H9 (cell line): Measurements from ENCODE around the gene CALM1. TPM values are rescaled to one million over a fixed set of nuclear protein-coding genes. Genes with fewer than 3 reads are reported as not detected.

Source experiments
- DNase-seq: peaks from one replicate; pipeline ENCODE4 v3.0.0-alpha.2; 2017
- H2AFZ ChIP-seq: one replicate; pipeline ENCODE4 v1.6.1; 2013; ENCODE audit warnings: mild to moderate bottlenecking, low read length, control low read depth, moderate library complexity
- H2AK5ac ChIP-seq: 2 replicates; pipeline ENCODE4 v1.6.1; 2013; ENCODE audit warnings: low read length, control low read depth, mixed read lengths; ENCODE audit not compliant: insufficient read length
- H2BK120ac ChIP-seq: one replicate; pipeline ENCODE4 v1.6.1; 2013; ENCODE audit warnings: low read depth, mild to moderate bottlenecking, low read length, control low read depth, inconsistent platforms; ENCODE audit not compliant: poor library complexity, severe bottlenecking
- H2BK12ac ChIP-seq: 2 replicates; pipeline ENCODE4 v1.6.1; 2013; ENCODE audit warnings: low read length, control low read depth, mixed read lengths, low read depth; ENCODE audit not compliant: insufficient read length
- H2BK15ac ChIP-seq: 2 replicates; pipeline ENCODE4 v1.6.1; 2013; ENCODE audit warnings: low read depth, low read length, control low read depth
- H2BK20ac ChIP-seq: one replicate; pipeline ENCODE4 v1.6.1; 2013; ENCODE audit warnings: low read depth, mild to moderate bottlenecking, low read length, control low read depth, inconsistent platforms; ENCODE audit not compliant: poor library complexity, severe bottlenecking
- H2BK5ac ChIP-seq: 2 replicates; pipeline ENCODE4 v1.6.1; 2013; ENCODE audit warnings: low read length, control low read depth, mixed read lengths; ENCODE audit not compliant: insufficient read length
- H3K14ac ChIP-seq: 2 replicates; pipeline ENCODE4 v1.6.1; 2013; ENCODE audit warnings: low read length, control low read depth; ENCODE audit not compliant: insufficient read depth
- H3K18ac ChIP-seq: 2 replicates; pipeline ENCODE4 v1.6.1; 2013; ENCODE audit warnings: low read depth, mild to moderate bottlenecking, mixed read lengths, low read length, control low read depth; ENCODE audit not compliant: insufficient read length
- H3K23ac ChIP-seq: 2 replicates; pipeline ENCODE4 v1.6.1; 2013; ENCODE audit warnings: low read length, control low read depth, mixed read lengths, low read depth; ENCODE audit not compliant: insufficient read length
- H3K23me2 ChIP-seq: 2 replicates; pipeline ENCODE4 v1.6.1; 2013; ENCODE audit warnings: low read depth, mild to moderate bottlenecking, mixed read lengths, low read length, control low read depth; ENCODE audit not compliant: insufficient read length, poor library complexity, severe bottlenecking
- H3K27ac ChIP-seq: 2 replicates; pipeline ENCODE4 v1.5.1; 2013; ENCODE audit warnings: low read length, control low read depth, mixed read lengths, low read depth; ENCODE audit not compliant: insufficient read length
- H3K27me3 ChIP-seq: 2 replicates; pipeline ENCODE4 v1.6.1; 2013; ENCODE audit warnings: low read length, control low read depth, inconsistent platforms; ENCODE audit not compliant: insufficient read depth
- H3K4ac ChIP-seq: 2 replicates; pipeline ENCODE4 v1.6.1; 2013; ENCODE audit warnings: low read depth, mild to moderate bottlenecking, control low read depth, inconsistent platforms, low read length, moderate library complexity
- H3K4me1 ChIP-seq: 2 replicates; pipeline ENCODE4 v1.6.1; 2013; ENCODE audit warnings: low read length, control low read depth, inconsistent platforms; ENCODE audit not compliant: insufficient read depth
- H3K4me2 ChIP-seq: 2 replicates; pipeline ENCODE4 v1.6.1; 2013; ENCODE audit warnings: low read length, control low read depth, mixed read lengths; ENCODE audit not compliant: insufficient read length, insufficient read depth
- H3K56ac ChIP-seq: 2 replicates; pipeline ENCODE4 v1.6.1; 2013; ENCODE audit warnings: low read depth, mild to moderate bottlenecking, mixed read lengths, low read length, control low read depth; ENCODE audit not compliant: insufficient read length
- H3K79me1 ChIP-seq: 2 replicates; pipeline ENCODE4 v1.6.1; 2013; ENCODE audit warnings: low read depth, mild to moderate bottlenecking, moderate library complexity, low read length, control low read depth, inconsistent platforms; ENCODE audit not compliant: insufficient read depth, poor library complexity, severe bottlenecking
- H3K79me2 ChIP-seq: 2 replicates; pipeline ENCODE4 v1.6.1; 2013; ENCODE audit warnings: low read length, control low read depth, inconsistent platforms; ENCODE audit not compliant: insufficient read depth
- H3K9ac ChIP-seq: 2 replicates; pipeline ENCODE4 v1.6.1; 2013; ENCODE audit warnings: low read length, control low read depth, mixed read lengths; ENCODE audit not compliant: insufficient read length; ENCODE audit errors: extremely low read depth
- H3K9me3 ChIP-seq: one replicate; pipeline ENCODE4 v1.6.1; 2013; ENCODE audit warnings: low read depth, low read length, inconsistent platforms; ENCODE audit not compliant: control insufficient read depth
- H3T11ph ChIP-seq: one replicate; pipeline ENCODE4 v1.6.1; 2013; ENCODE audit warnings: mild to moderate bottlenecking, low read length, control low read depth, inconsistent platforms
- H4K20me1 ChIP-seq: one replicate; pipeline ENCODE4 v1.6.1; 2013; ENCODE audit not compliant: control insufficient read depth, insufficient read length, insufficient read depth
- H4K5ac ChIP-seq: 2 replicates; pipeline ENCODE4 v1.6.1; 2013; ENCODE audit warnings: low read depth, mild to moderate bottlenecking, mixed read lengths, low read length, control low read depth; ENCODE audit not compliant: insufficient read length
- H4K8ac ChIP-seq: replicated peaks from 2 replicates; pipeline ENCODE4 v1.6.1; 2013; ENCODE audit warnings: low read length, control low read depth, mixed read lengths, low read depth; ENCODE audit not compliant: insufficient read length
- H4K91ac ChIP-seq: 2 replicates; pipeline ENCODE4 v1.6.1; 2013; ENCODE audit warnings: low read depth, mild to moderate bottlenecking, moderate library complexity, mixed read lengths, low read length, control low read depth; ENCODE audit not compliant: insufficient read length
- H3K27ac Mint-ChIP-seq, 3 experiments: 2 replicates in 2 of 3; 3 replicates in 1 of 3; pipeline ENCODE4 v1.8.0; 2020 to 2021; ENCODE audit warnings: mixed read lengths in 3 of 3, mild to moderate bottlenecking in 1 of 3, moderate library complexity in 1 of 3
- H3K27me3 Mint-ChIP-seq: 2 replicates; pipeline ENCODE4 v1.8.0; 2021; ENCODE audit warnings: low read depth, mild to moderate bottlenecking, moderate library complexity, mixed read lengths
- H3K36me3 Mint-ChIP-seq, 3 experiments: 2 replicates in 2 of 3; 3 replicates in 1 of 3; pipeline ENCODE4 v1.8.0; 2020 to 2021; ENCODE audit warnings: low read depth in 3 of 3, mixed read lengths in 3 of 3; ENCODE audit not compliant: insufficient read depth in 1 of 3
- H3K4me1 Mint-ChIP-seq, 2 experiments: 2 replicates each; pipeline ENCODE4 v1.8.0; 2020; ENCODE audit warnings: mixed read lengths in 2 of 2
- H3K4me3 Mint-ChIP-seq, 2 experiments: 2 replicates in 1 of 2; 3 replicates in 1 of 2; pipeline ENCODE4 v1.8.0; 2020 to 2021; ENCODE audit warnings: mild to moderate bottlenecking in 2 of 2, mixed read lengths in 2 of 2, moderate library complexity in 1 of 2
- H3K9me3 Mint-ChIP-seq, 2 experiments: 2 replicates in 1 of 2; 3 replicates in 1 of 2; pipeline ENCODE4 v1.8.0; 2020; ENCODE audit warnings: mild to moderate bottlenecking in 2 of 2, mixed read lengths in 2 of 2, moderate library complexity in 1 of 2
- WGBS: extraction: QIAGEN DNeasy Blood & Tissue Kit; methylation state at CpG from one replicate; pipeline ENCODE4 v1.1.7; 2013; ENCODE audit warnings: missing lambda C conversion rate, low lambda C conversion rate, mixed read lengths; ENCODE audit not compliant: insufficient read length; ENCODE audit errors: extremely low coverage; 5-methylcytosine and 5-hydroxymethylcytosine counted together
- total RNA-seq: library from RNA; stranded (reverse); gene quantifications from 2 replicates; pipeline ENCODE4 v1.2.1, GENCODE V29; 2021
- TF ChIP-seq, protein P1 (sequence below): fragments of 200-600 bp; sonication (generic); conservative IDR thresholded peaks from 3 replicates; pipeline ENCODE4 v1.8.0; 2021; ENCODE audit warnings: antibody characterized with exemption, mild to moderate bottlenecking

Gene CALM1
- total RNA-seq, 1 experiment from 2014 or later = 354 TPM

DNA sequence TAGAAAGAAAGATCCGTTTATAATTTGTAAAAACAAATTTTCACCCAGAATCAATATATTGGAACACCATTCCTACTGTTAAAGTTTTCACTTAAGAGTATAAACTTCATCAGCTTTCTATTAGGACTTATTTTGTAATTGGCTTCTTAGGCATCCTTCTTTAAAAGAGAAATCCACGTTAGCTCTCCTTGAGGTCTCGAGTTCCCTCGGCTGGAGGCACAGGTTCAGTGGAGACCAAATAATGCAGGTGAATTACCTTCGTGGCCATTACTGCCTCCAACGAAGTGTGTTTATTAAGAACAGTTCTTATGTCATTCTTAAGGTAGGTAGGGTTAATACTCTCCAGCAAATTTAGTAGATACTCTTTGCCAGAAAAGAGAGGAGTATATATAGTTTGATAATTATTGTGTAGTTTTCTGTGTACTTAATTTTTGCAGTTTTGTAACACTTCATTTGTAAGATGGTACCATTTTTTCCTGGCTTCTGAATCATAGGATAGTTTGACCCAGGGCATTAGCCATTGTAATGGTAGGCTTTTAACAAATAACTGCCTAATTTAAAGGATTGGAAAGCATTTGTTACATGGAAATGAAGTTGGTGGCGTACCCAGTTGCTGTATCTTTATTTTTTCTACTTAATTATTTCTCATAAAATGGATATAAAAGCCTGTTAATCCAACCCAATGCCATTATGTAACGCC, 2.2 kb downstream of the CALM1 start:
- H2BK5ac ChIP-seq = no peak overlapping the region
- no peak overlapping the region; a peak in 1 of 7 replicates for H3K27ac Mint-ChIP-seq
- no peak overlapping the region for H4K91ac ChIP-seq
- H2BK20ac ChIP-seq = no peak overlapping the region
- no peak overlapping the region for H2BK15ac ChIP-seq
- H3K4me3 Mint-ChIP-seq = peak overlapping the region; percentile 93 to 97
- no peak for DNase-seq
- H3K79me2 ChIP-seq = peaks cover 3% of the 10 kb centered on the region; the same call in 1 of the 2 replicates
- H3K4me1 Mint-ChIP-seq = peaks cover 13 to 25% of the 10 kb centered on the region in 2 experiments
- H3K9me3 Mint-ChIP-seq = peaks cover 0 to 3% of the 10 kb centered on the region in 2 experiments; a peak in 1 of 5 replicates
- no peaks in the 10 kb centered on the region for H3K79me1 ChIP-seq
- H3K14ac ChIP-seq = no peak overlapping the region
- H4K5ac ChIP-seq = no peak overlapping the region
- no peak overlapping the region for H3K23ac ChIP-seq
- H3K9ac ChIP-seq = no peak overlapping the region
- no CpG with 5 or more reads among the region's 8 CpGs for WGBS
- no peak overlapping the region for H2BK120ac ChIP-seq
- H3K4me2 ChIP-seq = peak overlapping the region; percentile 85
- no peak overlapping the region for H3K56ac ChIP-seq
- no peaks in the 10 kb centered on the region for H4K20me1 ChIP-seq
- H3K4me1 ChIP-seq = no peaks in the 10 kb centered on the region
- H3T11ph ChIP-seq = no peak overlapping the region
- H3K9me3 ChIP-seq = no peaks in the 10 kb centered on the region
- H2BK12ac ChIP-seq = no peak overlapping the region
- H3K4ac ChIP-seq = no peak overlapping the region
- peaks cover 7% of the 10 kb centered on the region for H3K27me3 Mint-ChIP-seq
- H2AK5ac ChIP-seq = no peak overlapping the region
- H3K23me2 ChIP-seq = peaks cover 7% of the 10 kb centered on the region
- H2AFZ ChIP-seq = no peak overlapping the region
- TF ChIP-seq, protein P1, sequence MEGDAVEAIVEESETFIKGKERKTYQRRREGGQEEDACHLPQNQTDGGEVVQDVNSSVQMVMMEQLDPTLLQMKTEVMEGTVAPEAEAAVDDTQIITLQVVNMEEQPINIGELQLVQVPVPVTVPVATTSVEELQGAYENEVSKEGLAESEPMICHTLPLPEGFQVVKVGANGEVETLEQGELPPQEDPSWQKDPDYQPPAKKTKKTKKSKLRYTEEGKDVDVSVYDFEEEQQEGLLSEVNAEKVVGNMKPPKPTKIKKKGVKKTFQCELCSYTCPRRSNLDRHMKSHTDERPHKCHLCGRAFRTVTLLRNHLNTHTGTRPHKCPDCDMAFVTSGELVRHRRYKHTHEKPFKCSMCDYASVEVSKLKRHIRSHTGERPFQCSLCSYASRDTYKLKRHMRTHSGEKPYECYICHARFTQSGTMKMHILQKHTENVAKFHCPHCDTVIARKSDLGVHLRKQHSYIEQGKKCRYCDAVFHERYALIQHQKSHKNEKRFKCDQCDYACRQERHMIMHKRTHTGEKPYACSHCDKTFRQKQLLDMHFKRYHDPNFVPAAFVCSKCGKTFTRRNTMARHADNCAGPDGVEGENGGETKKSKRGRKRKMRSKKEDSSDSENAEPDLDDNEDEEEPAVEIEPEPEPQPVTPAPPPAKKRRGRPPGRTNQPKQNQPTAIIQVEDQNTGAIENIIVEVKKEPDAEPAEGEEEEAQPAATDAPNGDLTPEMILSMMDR = no peak
- H4K8ac ChIP-seq = no peak overlapping the region
- H3K36me3 Mint-ChIP-seq = peaks cover 38 to 46% (median 42%) of the 10 kb centered on the region in 3 experiments; a peak in 6 of 7 replicates
- no peak overlapping the region for H3K18ac ChIP-seq
- H3K27ac ChIP-seq = no peak overlapping the region
- H3K27me3 ChIP-seq = no peaks in the 10 kb centered on the region
